Stimulated activated CD8-positive, alpha-beta memory T cell treated with anti-CD3 and anti-CD28 coated beads, Interleukin-15, amount 100 ng/mL, for 48 hours (primary cell): ENCODE measurements around the gene MCUR1.
"Not testable (repeated sequence)": the region's sequence is repeated elsewhere in the genome, so short reads cannot be mapped to it uniquely, and the experiment has no call there.

Experiments
- DNase-seq, 2 donors: peaks; one replicate each; pipeline ENCODE4 v3.0.0-alpha.2; 2020; ENCODE audit warnings: low read depth in 2 of 2

The MCUR1 gene

DNA sequence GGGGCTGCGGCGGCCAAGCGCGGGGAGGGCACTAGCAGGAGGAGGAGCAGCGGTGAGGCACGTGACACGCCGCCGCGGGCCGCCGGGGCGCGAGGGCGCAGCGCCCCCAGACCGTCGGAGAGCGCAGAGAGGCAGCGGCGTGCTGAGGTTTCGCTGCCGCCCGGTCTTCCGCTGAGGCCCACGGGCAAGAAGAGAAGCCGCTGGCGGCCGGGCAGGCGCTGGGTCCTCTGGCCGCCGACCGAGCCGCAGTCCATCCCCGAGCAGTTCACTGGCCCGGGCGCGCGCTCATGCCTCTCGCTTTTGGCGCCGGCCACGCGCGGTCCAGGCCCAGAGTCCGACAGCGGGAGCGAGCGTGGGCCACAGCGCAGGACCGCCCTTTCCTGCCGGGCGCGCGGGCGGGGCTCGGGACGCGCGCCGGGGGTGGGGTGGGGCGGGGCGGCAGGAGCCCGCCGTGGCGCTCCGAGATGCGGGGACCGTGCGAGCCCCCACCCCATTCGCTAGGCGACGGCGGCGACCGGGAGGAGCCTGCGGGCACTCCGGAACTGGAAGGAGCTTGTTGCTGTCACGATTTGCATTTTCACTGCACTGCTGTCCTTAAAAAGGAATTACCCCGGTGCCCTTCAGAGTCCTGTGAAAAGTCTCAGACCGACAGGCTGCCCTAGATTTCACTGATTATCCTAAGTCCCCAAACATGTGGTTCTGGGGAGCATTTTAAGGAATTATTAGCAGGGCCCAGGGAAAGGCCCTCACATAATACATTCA is at the start of gene MCUR1:
MCUR1 (minus strand) TSS at position 382 of the 762 bp plus-strand sequence; CDS start at position 254, 128 bp downstream.
- peak; percentile 70 to 79 for DNase-seq

- no peak for DNase-seq
These were observed 49.4 kb upstream of the MCUR1 start for GRCh38 chr6:13863699-13864155.

- not testable (repeated sequence) for DNase-seq
These were observed 46.3 kb upstream of the MCUR1 start for GRCh38 chr6:13860556-13861185.

- no peak for DNase-seq
These were observed 45.7 kb upstream of the MCUR1 start for GRCh38 chr6:13859871-13860555.

- no peak for DNase-seq
These were observed 40.4 kb upstream of the MCUR1 start for GRCh38 chr6:13854716-13855250.

DNA sequence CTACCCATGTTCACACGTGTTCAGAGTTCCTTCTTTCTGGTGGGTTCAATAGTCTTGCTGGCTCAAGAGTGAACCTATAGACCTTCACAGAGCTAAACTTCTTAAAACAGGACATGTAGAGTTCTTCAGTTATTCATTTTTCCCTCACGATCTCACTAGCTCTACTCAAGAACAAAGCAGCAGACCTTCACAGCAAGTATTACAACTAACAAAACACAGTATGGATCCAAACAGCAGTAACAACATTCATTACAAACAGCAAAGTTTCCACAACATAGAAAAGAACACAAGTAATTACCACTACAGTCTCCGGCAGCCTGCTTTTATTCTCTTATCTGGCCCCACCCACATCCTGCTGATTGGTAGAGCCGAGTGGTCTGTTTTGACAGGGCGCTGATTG is 39.5 kb upstream of the MCUR1 start:
- DNase-seq, result no peak

DNA sequence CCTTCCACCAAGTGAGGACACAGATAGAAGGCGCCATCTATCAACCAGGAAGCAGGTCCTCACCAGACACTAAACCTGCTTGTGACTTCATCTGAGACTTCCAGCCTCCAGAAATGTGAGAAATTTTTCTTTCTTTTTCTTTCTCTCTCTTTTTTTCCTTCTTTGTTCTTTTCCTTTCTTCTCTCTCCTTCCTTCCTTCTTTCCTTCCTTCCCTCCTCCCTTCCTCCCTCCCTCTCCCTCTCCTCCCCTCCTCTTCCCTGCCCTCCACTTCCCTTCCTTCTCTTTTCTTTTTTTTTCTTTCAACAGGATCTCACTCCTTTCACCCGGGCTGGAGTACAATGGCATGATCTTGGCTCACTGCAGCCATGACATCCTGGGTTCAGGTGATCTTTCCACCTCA is 37.4 kb upstream of the MCUR1 start:
- no peak for DNase-seq

- no peak for DNase-seq
These were observed 37.0 kb upstream of the MCUR1 start for GRCh38 chr6:13851330-13851729.

GRCh38 chr6:13850690-13851089 is 36.3 kb upstream of the MCUR1 start:
- DNase-seq, result not testable (repeated sequence)

GRCh38 chr6:13848522-13849150 is 34.3 kb upstream of the MCUR1 start:
- DNase-seq, result no peak

- no peak for DNase-seq
These were observed 33.1 kb upstream of the MCUR1 start for GRCh38 chr6:13847326-13848050.

DNA sequence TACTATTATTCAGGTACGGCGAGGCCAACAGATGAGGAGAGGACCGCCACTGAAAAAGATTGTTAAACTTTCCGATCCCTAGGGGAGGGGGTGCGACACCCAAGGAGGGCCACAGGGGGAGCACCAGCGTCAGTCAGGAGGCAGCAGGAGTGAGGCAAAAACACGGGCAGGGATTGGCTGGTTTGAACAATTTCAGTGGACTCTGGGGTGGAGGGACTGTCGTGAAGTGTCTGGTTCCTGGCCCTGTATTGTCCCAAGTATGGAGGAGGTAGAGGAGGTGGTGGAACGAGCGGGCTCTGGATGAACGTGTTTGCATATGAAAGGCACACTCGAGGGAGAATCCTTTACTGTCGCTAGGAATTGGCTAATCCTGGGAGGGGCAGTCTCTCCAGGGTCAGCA is 32.5 kb upstream of the MCUR1 start:
- no peak for DNase-seq

- DNase-seq, result no peak
These were observed 27.6 kb upstream of the MCUR1 start for GRCh38 chr6:13841936-13842335.

GRCh38 chr6:13838616-13839015 is 24.3 kb upstream of the MCUR1 start:
- no peak for DNase-seq

GRCh38 chr6:13836170-13836569 is 21.8 kb upstream of the MCUR1 start:
- no peak for DNase-seq

DNA sequence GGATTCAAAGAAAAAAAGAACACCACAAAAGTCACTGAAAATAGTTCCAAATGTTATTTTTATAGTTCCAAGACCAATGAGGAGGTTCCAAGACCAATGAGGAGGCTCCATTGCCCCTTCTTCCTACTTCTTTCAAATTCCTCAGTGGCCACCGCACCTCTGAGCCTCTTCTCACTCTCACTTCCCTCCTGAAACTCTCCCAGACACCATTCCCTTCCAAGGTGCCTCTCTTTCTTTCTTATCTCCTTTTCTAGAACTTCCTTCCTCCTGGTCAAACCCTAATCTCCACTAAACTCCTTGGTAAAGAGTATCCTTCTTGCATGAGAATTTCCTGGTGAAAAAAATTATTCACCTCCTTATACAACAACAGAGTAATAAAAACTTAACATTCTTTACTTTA is 20.4 kb upstream of the MCUR1 start:
- DNase-seq, result no peak

DNA sequence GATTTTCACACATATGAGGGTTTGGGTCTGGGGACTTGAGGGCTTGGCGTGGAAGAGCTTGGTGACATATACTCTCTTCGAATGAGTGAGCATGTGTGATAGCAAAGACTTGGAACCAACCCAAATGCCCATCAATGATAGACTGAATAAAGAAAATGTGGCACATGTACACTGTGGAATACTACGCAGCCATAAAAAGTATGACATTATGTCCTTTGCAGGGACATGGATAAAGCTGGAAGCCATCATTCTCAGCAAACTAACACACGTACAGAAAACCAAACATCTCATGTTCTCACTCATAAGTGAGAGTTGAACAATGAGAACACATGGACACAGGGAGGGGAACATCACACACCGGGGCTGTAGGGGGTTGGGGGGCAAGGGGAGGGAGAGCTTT is 19.7 kb upstream of the MCUR1 start:
- not testable (repeated sequence) for DNase-seq

DNA sequence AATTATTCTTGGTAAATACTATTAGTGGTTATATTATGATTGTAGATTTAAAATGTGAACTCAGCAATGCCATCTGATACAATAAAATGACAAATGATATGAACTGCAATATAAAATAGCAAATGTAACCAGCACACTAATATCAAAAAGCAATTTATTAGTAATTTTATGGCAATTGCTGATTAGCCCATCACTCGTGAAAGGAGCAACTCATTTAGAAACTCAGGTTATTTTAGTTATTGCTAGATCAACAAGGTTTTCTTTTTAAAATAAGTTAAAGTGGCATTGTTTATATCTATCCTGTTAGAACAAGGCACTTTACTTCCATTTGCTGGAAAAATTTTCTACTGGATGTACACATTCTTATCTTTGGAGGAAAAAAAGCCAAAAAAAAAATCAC is 18.4 kb upstream of the MCUR1 start:
- no peak for DNase-seq

DNA sequence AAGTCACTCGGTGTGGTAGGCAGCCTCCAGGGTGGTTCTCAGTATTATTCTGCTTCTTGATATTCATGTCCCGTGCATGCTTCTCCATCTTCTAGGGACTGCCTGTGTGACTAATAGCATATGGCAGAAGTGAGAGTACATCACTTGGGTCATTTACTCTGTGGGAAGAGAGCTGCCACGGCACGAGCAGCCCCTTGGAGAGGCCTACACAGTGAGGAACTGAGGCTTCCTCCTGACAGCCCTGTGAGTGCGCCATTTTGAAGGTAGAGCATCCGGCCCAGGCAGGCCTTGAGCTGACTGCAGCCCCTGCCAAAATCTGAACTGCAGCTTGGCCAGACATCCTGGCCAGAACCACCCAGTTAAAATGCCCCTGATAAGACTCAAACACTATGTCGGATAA is 17.3 kb upstream of the MCUR1 start:
- no peak for DNase-seq

DNA sequence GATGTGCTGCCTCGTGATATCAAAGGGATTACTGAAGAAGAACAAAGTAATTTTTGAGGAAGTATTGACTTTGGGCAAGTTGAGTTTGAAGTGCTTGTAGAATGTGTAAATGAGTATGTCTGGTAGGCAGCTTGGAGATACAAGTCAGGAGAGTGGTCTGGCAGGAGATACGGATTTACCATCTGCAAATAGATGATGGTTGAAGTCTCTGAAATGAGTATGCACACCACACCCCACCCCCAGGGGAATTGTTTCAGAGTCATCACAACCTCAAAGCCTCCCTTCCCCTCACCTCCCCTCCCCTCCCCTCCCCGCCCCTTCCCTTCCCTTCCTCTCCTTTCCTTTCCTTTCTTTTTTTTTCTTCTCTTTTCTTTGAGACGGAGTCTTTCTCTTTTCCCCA is 16.4 kb upstream of the MCUR1 start:
- DNase-seq, result no peak

DNA sequence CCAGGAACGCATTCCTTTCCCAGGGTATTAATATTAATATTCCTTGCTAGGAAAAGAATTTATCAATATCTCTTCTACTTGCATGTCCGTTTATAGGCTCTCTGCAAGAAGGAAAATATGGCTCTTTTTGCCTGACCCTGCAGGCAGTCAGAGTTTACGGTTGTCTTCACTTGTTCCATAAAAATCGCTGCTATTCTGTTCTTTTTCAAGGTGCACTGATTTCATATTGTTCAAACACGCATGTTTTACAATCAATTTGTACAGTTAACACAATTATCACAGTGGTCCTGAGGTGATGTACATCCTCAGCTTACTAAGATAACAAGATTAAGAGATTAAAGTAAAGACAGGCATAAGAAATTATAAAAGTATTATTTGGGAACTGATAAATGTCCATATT is 15.1 kb upstream of the MCUR1 start:
- not testable (repeated sequence) for DNase-seq
